IgD-negative memory B cell (primary cell): ENCODE measurements around the gene LCN2. TPM values are rescaled to one million over a fixed set of nuclear protein-coding genes. Genes with fewer than 3 reads are reported as not detected.
"Not testable (repeated sequence)": the region's sequence is repeated elsewhere in the genome, so short reads cannot be mapped to it uniquely, and the experiment has no call there.

Experiments used
- H3K27ac Mint-ChIP-seq, 3 donors: one replicate each; pipeline ENCODE4 v1.8.0; 2020 to 2022; ENCODE audit warnings: mild to moderate bottlenecking in 3 of 3, mixed read lengths in 3 of 3, moderate library complexity in 1 of 3
- H3K27me3 Mint-ChIP-seq: one replicate; pipeline ENCODE4 v1.8.0; 2021; ENCODE audit warnings: mixed read lengths
- H3K36me3 Mint-ChIP-seq: one replicate; pipeline ENCODE4 v1.8.0; 2020; ENCODE audit warnings: mild to moderate bottlenecking, mixed read lengths
- H3K4me1 Mint-ChIP-seq, 3 donors: one replicate each; pipeline ENCODE4 v1.8.0; 2020 to 2022; ENCODE audit warnings: mixed read lengths in 3 of 3, mild to moderate bottlenecking in 1 of 3
- H3K4me3 Mint-ChIP-seq, 4 donors: one replicate each; pipeline ENCODE4 v1.8.0; 2020 to 2022; ENCODE audit warnings: mild to moderate bottlenecking in 4 of 4, mixed read lengths in 4 of 4, moderate library complexity in 3 of 4
- H3K9me3 Mint-ChIP-seq, 3 donors: one replicate each; pipeline ENCODE4 v1.8.0; 2020 to 2021; ENCODE audit warnings: mixed read lengths in 3 of 3, mild to moderate bottlenecking in 1 of 3
- polyA plus RNA-seq: library from polyadenylated mRNA; unstranded; fragments of 300-500 nt; fragmentation: Illumina TruSeq; gene quantifications from one replicate; pipeline ENCODE4 v1.2.3, GENCODE V29; 2021

Gene LCN2
- polyA plus RNA-seq, 1 donor from 2014 or later = 1.5 TPM

DNA sequence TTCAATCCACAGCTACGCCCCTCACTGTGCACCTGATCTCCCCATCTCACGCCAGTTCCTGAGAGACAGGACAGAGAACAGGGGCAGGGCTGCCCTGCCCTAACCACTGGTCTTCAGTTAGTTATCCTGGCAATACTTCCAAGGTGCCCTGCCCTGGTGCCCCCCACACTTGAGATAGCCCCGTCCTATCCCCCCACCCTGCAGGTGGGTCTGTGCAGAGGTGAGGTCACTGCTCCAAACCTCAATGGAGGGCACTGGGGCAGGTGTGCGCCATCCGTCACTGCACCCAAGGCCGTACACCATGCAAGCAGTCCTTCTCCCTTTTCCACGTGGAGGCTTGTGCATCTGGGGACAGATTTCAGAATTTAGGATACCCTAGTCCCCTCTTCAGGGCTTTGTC lies 18.6 kb upstream of the LCN2 start:
- not testable (repeated sequence) for H3K9me3 Mint-ChIP-seq, H3K27me3 Mint-ChIP-seq, H3K27ac Mint-ChIP-seq, H3K36me3 Mint-ChIP-seq
- Mint-ChIP-seq H3K4me1 (peaks cover 13 to 26% (median 15%) of the 10 kb centered on the region in 3 donors), H3K4me3 (peak overlapping the region in 1 of 4 donors; percentile 17)

GRCh38 chr9:128131346-128131745 lies 17.9 kb upstream of the LCN2 start:
- Mint-ChIP-seq H3K4me1 (peaks cover 6 to 19% (median 8%) of the 10 kb centered on the region in 3 donors), H3K4me3 (peak overlapping the region in 1 of 4 donors; percentile 17)
- not testable (repeated sequence) for H3K36me3 Mint-ChIP-seq, H3K27ac Mint-ChIP-seq, H3K9me3 Mint-ChIP-seq, H3K27me3 Mint-ChIP-seq

GRCh38 chr9:128132139-128132538 lies 17.1 kb upstream of the LCN2 start:
- Mint-ChIP-seq H3K4me1 (peaks cover 5 to 18% (median 7%) of the 10 kb centered on the region in 3 donors), H3K27ac (peak overlapping the region in 1 of 3 donors; percentile 39), H3K4me3 (peak overlapping the region in 1 of 4 donors; percentile 74)
- not testable (repeated sequence) for H3K9me3 Mint-ChIP-seq, H3K27me3 Mint-ChIP-seq, H3K36me3 Mint-ChIP-seq

DNA sequence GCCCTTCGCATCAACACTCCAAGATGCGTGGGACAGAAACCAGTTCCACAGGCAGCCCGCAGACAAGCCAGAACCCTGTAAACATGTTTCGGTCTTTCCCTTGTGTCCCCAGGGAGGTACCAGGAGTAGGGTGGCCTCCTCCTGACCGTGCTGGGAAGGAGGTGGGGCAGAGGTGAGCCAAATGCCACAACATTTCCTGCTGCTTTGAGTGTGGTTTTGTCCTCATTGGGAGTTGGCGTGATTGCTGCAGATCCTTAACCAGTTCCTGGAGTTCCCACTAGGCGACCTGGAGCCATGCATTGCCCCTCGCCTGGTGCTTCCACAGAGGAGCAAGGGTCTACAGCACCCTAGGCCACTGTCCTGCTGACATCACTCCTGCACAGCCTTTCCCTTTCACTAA lies 13.7 kb upstream of the LCN2 start:
- H3K4me3 Mint-ChIP-seq, H3K4me1 Mint-ChIP-seq, H3K36me3 Mint-ChIP-seq, H3K27me3 Mint-ChIP-seq, H3K9me3 Mint-ChIP-seq: not testable (repeated sequence)
- H3K27ac Mint-ChIP-seq = peak overlapping the region in 1 of 3 donors; percentile 81

DNA sequence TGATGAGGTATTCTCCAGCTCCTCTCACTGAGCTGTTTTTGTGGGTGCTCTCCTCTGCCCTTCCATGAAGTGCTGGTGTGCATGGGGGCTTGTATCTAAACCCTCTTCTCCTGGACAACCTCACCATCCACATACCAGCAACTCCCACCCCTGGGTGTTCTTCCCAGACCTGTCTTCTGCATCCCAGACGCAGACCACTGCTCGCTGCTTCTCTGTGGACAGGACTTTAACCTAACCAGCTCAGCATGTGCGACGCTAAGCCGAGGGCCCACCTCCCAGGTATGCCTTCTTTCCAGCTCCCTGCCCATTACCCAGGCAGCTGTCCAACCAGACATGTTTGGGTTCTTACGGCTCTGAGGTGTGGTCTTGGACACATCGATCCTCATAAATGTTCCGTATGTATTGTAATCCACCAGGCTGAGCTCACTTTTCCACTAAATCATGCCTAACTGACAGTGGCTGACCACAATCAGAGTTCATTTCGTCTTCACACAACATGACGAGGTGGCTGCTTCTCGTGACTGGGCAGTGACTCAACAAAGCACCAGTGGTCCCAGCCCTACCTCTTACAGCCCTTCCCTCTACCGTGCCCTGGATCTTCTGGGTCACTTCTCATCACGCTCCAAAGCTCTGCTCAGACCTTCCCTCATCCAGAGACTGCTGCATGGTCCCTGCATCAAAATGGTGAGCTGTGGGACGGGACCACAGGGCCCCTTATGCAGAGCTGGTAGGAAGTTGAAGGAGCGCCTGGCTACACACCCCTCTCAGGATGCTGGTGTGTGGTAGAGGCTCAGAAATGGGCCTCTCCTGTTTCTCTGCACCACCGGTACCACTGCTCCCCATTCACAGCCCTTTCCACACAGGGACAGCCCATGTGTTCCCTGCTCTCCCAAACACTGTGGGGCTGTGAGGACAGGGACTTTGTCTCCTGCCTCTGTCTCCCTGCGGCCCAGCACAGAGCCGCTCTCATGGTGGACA lies 12.1 kb upstream of the LCN2 start:
- Mint-ChIP-seq H3K36me3 (peaks cover 1% of the 10 kb centered on the region), H3K4me3 (no peak overlapping the region), H3K9me3 (no peaks in the 10 kb centered on the region), H3K4me1 (peaks cover 0 to 5% (median 2%) of the 10 kb centered on the region in 3 donors), H3K27ac (no peak overlapping the region), H3K27me3 (peaks cover 10% of the 10 kb centered on the region)

DNA sequence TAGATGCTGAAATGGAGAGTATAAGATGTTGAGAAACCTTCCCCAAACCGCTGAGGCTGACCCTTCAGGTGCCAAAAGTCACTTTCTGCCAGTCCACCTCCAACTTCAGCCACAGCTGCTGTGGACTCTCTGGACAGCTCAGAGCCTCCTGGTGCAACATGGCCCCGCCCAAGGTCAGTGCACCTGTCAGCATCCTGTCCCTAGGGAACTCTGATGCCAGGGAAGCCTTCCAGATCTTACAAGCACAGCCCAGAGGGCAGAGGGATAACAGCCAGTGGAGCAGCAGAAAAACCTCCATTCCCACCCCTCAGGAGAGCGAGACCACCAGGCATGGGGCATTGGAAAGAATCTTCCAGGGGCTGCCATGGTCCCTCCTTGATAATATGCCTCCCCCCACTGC lies 11.3 kb upstream of the LCN2 start:
- Mint-ChIP-seq H3K27ac (no peak overlapping the region), H3K4me3 (no peak overlapping the region), H3K9me3 (no peaks in the 10 kb centered on the region), H3K36me3 (peaks cover 1% of the 10 kb centered on the region), H3K27me3 (peaks cover 6% of the 10 kb centered on the region), H3K4me1 (peaks cover 0 to 4% (median 2%) of the 10 kb centered on the region in 3 donors)

- Mint-ChIP-seq H3K4me1 (peaks cover 0 to 5% (median 0%) of the 10 kb centered on the region in 3 donors), H3K9me3 (no peaks in the 10 kb centered on the region), H3K27ac (no peak overlapping the region), H3K36me3 (peaks cover 1% of the 10 kb centered on the region), H3K27me3 (peaks cover 6% of the 10 kb centered on the region), H3K4me3 (no peak overlapping the region)
These were observed 9.6 kb upstream of the LCN2 start for GRCh38 chr9:128139621-128140020.

DNA sequence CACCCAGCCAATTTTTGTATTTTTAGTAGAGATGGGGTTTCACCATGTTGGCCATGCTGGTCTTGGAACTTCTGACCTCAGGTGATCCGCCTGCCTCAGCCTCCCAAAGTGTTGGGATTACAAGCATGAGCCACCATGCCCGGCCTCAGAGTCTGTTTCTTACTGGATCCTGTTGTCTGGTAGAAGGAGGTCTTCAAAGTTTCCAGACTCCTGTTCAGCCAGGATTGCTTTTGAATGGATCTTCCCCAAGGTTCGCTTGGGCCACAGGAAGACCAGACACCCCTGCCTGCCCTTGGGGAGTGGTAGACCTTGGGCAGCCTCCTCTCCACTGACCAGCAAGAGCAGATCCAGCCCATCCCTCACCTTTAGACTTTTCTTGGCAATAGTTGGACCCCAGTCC lies 7.6 kb upstream of the LCN2 start:
- Mint-ChIP-seq H3K4me1 (peaks cover 0 to 5% (median 0%) of the 10 kb centered on the region in 3 donors), H3K27ac (no peak overlapping the region), H3K36me3 (peaks cover 1% of the 10 kb centered on the region), H3K27me3 (peaks cover 4% of the 10 kb centered on the region), H3K9me3 (no peaks in the 10 kb centered on the region), H3K4me3 (no peak overlapping the region)

GRCh38 chr9:128142061-128142460 lies 7.2 kb upstream of the LCN2 start:
- Mint-ChIP-seq H3K27ac (no peak overlapping the region), H3K36me3 (peaks cover 1% of the 10 kb centered on the region), H3K4me1 (peaks cover 0 to 5% (median 0%) of the 10 kb centered on the region in 3 donors), H3K4me3 (no peak overlapping the region), H3K9me3 (no peaks in the 10 kb centered on the region), H3K27me3 (peaks cover 7% of the 10 kb centered on the region)

- no peak overlapping the region for H3K4me3 Mint-ChIP-seq
- no peak overlapping the region for H3K27ac Mint-ChIP-seq
- H3K9me3 Mint-ChIP-seq = no peaks in the 10 kb centered on the region
These were observed 6.7 kb upstream of the LCN2 start for GRCh38 chr9:128142596-128142995.

GRCh38 chr9:128143525-128144238 lies 5.6 kb upstream of the LCN2 start:
- Mint-ChIP-seq H3K27me3 (peaks cover 6% of the 10 kb centered on the region), H3K4me1 (peaks cover 0 to 5% (median 0%) of the 10 kb centered on the region in 3 donors), H3K4me3 (no peak overlapping the region), H3K9me3 (no peaks in the 10 kb centered on the region), H3K36me3 (no peaks in the 10 kb centered on the region), H3K27ac (no peak overlapping the region)

More at GRCh38 chr9:128142596-128142995, 6.7 kb upstream of the LCN2 start:
- Mint-ChIP-seq H3K27me3 (peaks cover 6% of the 10 kb centered on the region), H3K36me3 (no peaks in the 10 kb centered on the region), H3K4me1 (peaks cover 0 to 5% (median 0%) of the 10 kb centered on the region in 3 donors)

GRCh38 chr9:128144239-128145181 lies 4.7 kb upstream of the LCN2 start:
- Mint-ChIP-seq H3K9me3 (no peaks in the 10 kb centered on the region), H3K4me3 (no peak overlapping the region), H3K36me3 (no peaks in the 10 kb centered on the region)

GRCh38 chr9:128145536-128145935 lies 3.7 kb upstream of the LCN2 start:
- Mint-ChIP-seq H3K4me3 (no peak overlapping the region), H3K4me1 (peaks cover 0 to 5% (median 0%) of the 10 kb centered on the region in 3 donors), H3K27me3 (peaks cover 9% of the 10 kb centered on the region), H3K36me3 (peaks cover 2% of the 10 kb centered on the region), H3K27ac (no peak overlapping the region), H3K9me3 (no peaks in the 10 kb centered on the region)

More at GRCh38 chr9:128144239-128145181, 4.7 kb upstream of the LCN2 start:
- Mint-ChIP-seq H3K27me3 (peaks cover 6% of the 10 kb centered on the region), H3K27ac (no peak overlapping the region), H3K4me1 (peaks cover 0 to 5% (median 0%) of the 10 kb centered on the region in 3 donors)

DNA sequence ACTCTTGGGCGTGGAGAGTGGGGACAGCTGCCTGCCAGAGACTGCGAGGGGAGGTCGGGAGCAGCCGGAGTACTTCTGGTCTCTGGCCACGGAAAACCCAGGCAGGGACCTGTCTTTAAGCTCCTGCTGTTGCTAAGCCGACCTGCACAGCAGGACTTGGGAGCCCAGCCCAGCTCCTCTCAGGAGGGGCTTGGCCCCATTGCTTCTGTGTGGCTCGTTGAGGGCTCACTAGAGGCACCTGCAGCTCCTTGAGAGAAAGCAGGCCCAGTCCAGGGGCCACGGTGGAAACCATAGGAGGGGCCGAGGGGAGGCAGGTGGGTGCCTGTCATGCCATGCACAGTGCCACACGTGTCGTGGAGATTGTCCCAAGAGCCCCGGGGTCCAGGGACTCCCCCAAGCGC lies 3.3 kb upstream of the LCN2 start:
- Mint-ChIP-seq H3K27ac (peak overlapping the region in 1 of 3 donors; percentile 62), H3K4me3 (no peak overlapping the region), H3K36me3 (peaks cover 2% of the 10 kb centered on the region), H3K27me3 (peaks cover 12% of the 10 kb centered on the region), H3K4me1 (peaks cover 0 to 5% (median 0%) of the 10 kb centered on the region in 3 donors), H3K9me3 (no peaks in the 10 kb centered on the region)
